ENCODE measurements around the gene MDM4. TPM values are rescaled to one million over a fixed set of nuclear protein-coding genes. Genes with fewer than 3 reads are reported as not detected.

Gene MDM4
- total and polyA plus RNA-seq, 8 donors, result 13.5 to 53.0 (median 35.9) TPM

GRCh38 chr1:204565617-204566582 lies 49.7 kb downstream of the MDM4 start:
- Histone ChIP-seq H3K27me3 (no peaks in the 10 kb centered on the region), H3K4me1 (no peaks in the 10 kb centered on the region), H3K36me3 (no peaks in the 10 kb centered on the region), H3K4me3 (no peak overlapping the region), H3K9me3 (no peaks in the 10 kb centered on the region), H3K27ac (no peak overlapping the region)
- WGBS, 2 donors, result 28 to 34% methylated on average over 13 of the region's 13 CpGs
- no peak for FAIRE-seq
- peak in 3 of 4 donors; percentile 18 to 38 (median 38) for TF ChIP-seq CTCF (IDR thresholded peaks at IDR 0.05)
- intact Hi-C loops (cut with DNase I), result loop anchor here in 1 of 3 donors (10.0 kb wide), 2 partner anchors 189 to 239 kb away; no protein-coding TSS in a partner anchor
- peak; percentile 67 to 93 (median 85) for ATAC-seq
- DNase-seq, result peak in 2 of 6 donors; percentile 14 to 44

GRCh38 chr1:204566583-204566955 lies 50.4 kb downstream of the MDM4 start:
- no peak for ATAC-seq
- TF ChIP-seq CTCF (IDR thresholded peaks at IDR 0.05), result no peak
- intact Hi-C loops (cut with DNase I), result loop anchor here in 1 of 3 donors (10.0 kb wide), 2 partner anchors 188 to 238 kb away; no protein-coding TSS in a partner anchor
- Histone ChIP-seq H3K36me3 (no peaks in the 10 kb centered on the region), H3K27me3 (no peaks in the 10 kb centered on the region), H3K27ac (no peak overlapping the region), H3K4me3 (no peak overlapping the region), H3K9me3 (no peaks in the 10 kb centered on the region), H3K4me1 (no peaks in the 10 kb centered on the region)
- no peak for DNase-seq
- FAIRE-seq, result no peak
- WGBS, 2 donors, result 84 to 86% methylated on average over 6 of the region's 6 CpGs

- FAIRE-seq, result no peak
- no peaks in the 10 kb centered on the region for H3K27me3 ChIP-seq
- H3K36me3 ChIP-seq, result no peaks in the 10 kb centered on the region
- no peak for DNase-seq
- no peaks in the 10 kb centered on the region for H3K4me1 ChIP-seq
- H3K9me3 ChIP-seq, result no peaks in the 10 kb centered on the region
- intact Hi-C loops (cut with DNase I), result loop anchor here in 1 of 3 donors (10.0 kb wide), 2 partner anchors 188 to 238 kb away; no protein-coding TSS in a partner anchor
- ATAC-seq, result no peak
- H3K4me3 ChIP-seq, result no peak overlapping the region
- no peak for TF ChIP-seq CTCF (IDR thresholded peaks at IDR 0.05)
- WGBS, 2 donors, result 64 to 71% methylated on average over 5 of the region's 5 CpGs
- no peak overlapping the region for H3K27ac ChIP-seq
Observed at GRCh38 chr1:204567071-204567470, 50.9 kb downstream of the MDM4 start.

GRCh38 chr1:204568576-204569315 lies 52.5 kb downstream of the MDM4 start:
- Histone ChIP-seq H3K4me3 (no peak overlapping the region), H3K4me1 (no peaks in the 10 kb centered on the region), H3K9me3 (no peaks in the 10 kb centered on the region), H3K27ac (no peak overlapping the region), H3K36me3 (no peaks in the 10 kb centered on the region), H3K27me3 (no peaks in the 10 kb centered on the region)
- no peak for ATAC-seq
- no peak for DNase-seq
- 91 to 92% methylated on average over 9 of the region's 9 CpGs for WGBS, 2 donors
- no peak for TF ChIP-seq CTCF (IDR thresholded peaks at IDR 0.05)
- FAIRE-seq, result no peak
- intact Hi-C loops (cut with DNase I), result loop anchor here in 1 of 3 donors (10.0 kb wide), 2 partner anchors 186 to 236 kb away; no protein-coding TSS in a partner anchor
